IMR-90 (cell line): ENCODE measurements around the gene UGT2B15. TPM values are rescaled to one million over a fixed set of nuclear protein-coding genes. Genes with fewer than 3 reads are reported as not detected.

Experiments
- ATAC-seq: fragments of 200-7000 bp; cut with Tn5 transposase; 2 replicates; pipeline ENCODE4 v1.9.1; 2020; ENCODE audit warnings: low read depth, mild to moderate bottlenecking, moderate library complexity
- BruUV-seq: library from RNA; stranded (reverse); fragments of 400-500 nt; replicated peaks from 2 replicates; lab custom pipeline; 2021; lab: Mats Ljungman, UMichigan
- CTCF ChIA-PET: fragments of 300-600 bp; formaldehyde crosslinking; extraction: SDS; loops from one replicate; lab custom pipeline; 2021; ENCODE audit warnings: antibody characterized with exemption; lab: Yijun Ruan, JAX
- POLR2A ChIA-PET: fragments of 300-600 bp; sonication (Branson Sonifier 250); formaldehyde crosslinking; loops from one replicate; lab custom pipeline; 2022; ENCODE audit warnings: antibody characterized with exemption; ENCODE audit not compliant: unreplicated experiment; lab: Charles Lee
- DNase-seq: peaks from one replicate; pipeline ENCODE4 v3.0.0; 2013
- H2AFZ ChIP-seq: replicated peaks from 2 replicates; pipeline ENCODE3; 2013; ENCODE audit warnings: low read length, mild to moderate bottlenecking; ENCODE audit not compliant: poor library complexity
- H2AK5ac ChIP-seq: 2 replicates; pipeline ENCODE4 v1.6.1; 2013; ENCODE audit warnings: low read depth, low read length, inconsistent platforms
- H2AK9ac ChIP-seq: replicated peaks from 2 replicates; pipeline ENCODE3; 2013; ENCODE audit warnings: mild to moderate bottlenecking, low read depth, low read length, moderate library complexity; ENCODE audit not compliant: poor library complexity
- H2BK120ac ChIP-seq: 2 replicates; pipeline ENCODE4 v1.6.1; 2013; ENCODE audit warnings: low read depth, low read length, inconsistent platforms
- H2BK15ac ChIP-seq: 3 replicates; pipeline ENCODE4 v1.6.1; 2013; ENCODE audit warnings: low read depth, low read length, inconsistent platforms
- H2BK20ac ChIP-seq: 2 replicates; pipeline ENCODE4 v1.6.1; 2013; ENCODE audit warnings: low read depth, mild to moderate bottlenecking, inconsistent platforms, low read length, moderate library complexity
- H2BK5ac ChIP-seq: 2 replicates; pipeline ENCODE4 v1.6.1; 2013; ENCODE audit warnings: mild to moderate bottlenecking, low read depth, low read length, inconsistent platforms; ENCODE audit not compliant: poor library complexity, severe bottlenecking
- H3K14ac ChIP-seq: replicated peaks from 2 replicates; pipeline ENCODE4 v1.6.1; 2013; ENCODE audit warnings: low read depth, low read length, inconsistent platforms
- H3K18ac ChIP-seq: 2 replicates; pipeline ENCODE4 v1.6.1; 2013; ENCODE audit warnings: low read depth, low read length, control low read depth
- H3K23ac ChIP-seq: 2 replicates; pipeline ENCODE4 v1.6.1; 2013; ENCODE audit warnings: low read depth, low read length, inconsistent platforms
- H3K27ac ChIP-seq: 2 replicates; pipeline ENCODE4 v1.5.1; 2013; ENCODE audit warnings: mild to moderate bottlenecking, control low read depth, low read length; ENCODE audit not compliant: insufficient read depth
- H3K27me3 ChIP-seq: 2 replicates; pipeline ENCODE4 v1.6.1; 2013; ENCODE audit warnings: low read length; ENCODE audit not compliant: control insufficient read depth, insufficient read depth
- H3K36me3 ChIP-seq: 2 replicates; pipeline ENCODE4 v1.6.1; 2013; ENCODE audit warnings: low read length, mixed read lengths; ENCODE audit not compliant: control insufficient read depth, insufficient read depth
- H3K4ac ChIP-seq: 2 replicates; pipeline ENCODE4 v1.6.1; 2013; ENCODE audit warnings: low read depth, low read length, inconsistent platforms
- H3K4me1 ChIP-seq: 2 replicates; pipeline ENCODE4 v1.6.1; 2013; ENCODE audit warnings: low read length, mixed read lengths; ENCODE audit not compliant: control insufficient read depth, insufficient read depth
- H3K4me2 ChIP-seq: 2 replicates; pipeline ENCODE4 v1.6.1; 2013; ENCODE audit warnings: low read depth, mild to moderate bottlenecking, control low read depth, low read length, moderate library complexity
- H3K4me3 ChIP-seq: 2 replicates; pipeline ENCODE4 v1.5.1; 2013; ENCODE audit warnings: low read depth, mild to moderate bottlenecking, control low read depth, low read length, moderate library complexity; ENCODE audit not compliant: insufficient read depth
- H3K56ac ChIP-seq: 2 replicates; pipeline ENCODE4 v1.6.1; 2013; ENCODE audit warnings: low read length, inconsistent platforms; ENCODE audit not compliant: insufficient read depth; ENCODE audit errors: extremely low read depth
- H3K79me1 ChIP-seq, 2 experiments: 2 replicates each; pipeline ENCODE4 v1.6.1; 2013; ENCODE audit warnings: low read length in 2 of 2, inconsistent platforms in 1 of 2, low read depth in 1 of 2
- H3K9ac ChIP-seq: 2 replicates; pipeline ENCODE4 v1.6.1; 2013; ENCODE audit warnings: low read depth, low read length, control low read depth
- H3K9me1 ChIP-seq: 2 replicates; pipeline ENCODE4 v1.6.1; 2013; ENCODE audit warnings: low read length, inconsistent platforms; ENCODE audit not compliant: insufficient read depth
- H3K9me3 ChIP-seq: 2 replicates; pipeline ENCODE4 v1.6.1; 2013; ENCODE audit warnings: low read length; ENCODE audit not compliant: control insufficient read depth, insufficient read depth
- H4K20me1 ChIP-seq: 2 replicates; pipeline ENCODE4 v1.6.1; 2013; ENCODE audit warnings: low read length, inconsistent platforms; ENCODE audit not compliant: insufficient read depth
- H4K5ac ChIP-seq: 2 replicates; pipeline ENCODE4 v1.6.1; 2013; ENCODE audit warnings: mild to moderate bottlenecking, low read depth, low read length, control low read depth
- H4K8ac ChIP-seq, 2 experiments: 2 replicates each; pipeline ENCODE4 v1.6.1; 2013; ENCODE audit warnings: low read depth in 2 of 2, low read length in 2 of 2, control low read depth in 1 of 2, inconsistent platforms in 1 of 2
- H4K91ac ChIP-seq: 2 replicates; pipeline ENCODE4 v1.6.1; 2013; ENCODE audit warnings: low read depth, low read length, inconsistent platforms; ENCODE audit not compliant: insufficient read depth
- BHLHE40 ChIP-seq: fragments of 150-350 bp; IDR thresholded peaks from 2 replicates; pipeline ENCODE4 v1.6.1; 2016; ENCODE audit warnings: mild to moderate bottlenecking, low read depth, low read length
- CEBPB ChIP-seq: IDR thresholded peaks from 2 replicates; pipeline ENCODE4 v1.6.1; 2012; ENCODE audit warnings: low read depth, low read length, improper control_type of control experiment
- CHD1 ChIP-seq: IDR thresholded peaks from 2 replicates; pipeline ENCODE4 v1.6.1; 2012; ENCODE audit warnings: low read depth, low read length, improper control_type of control experiment
- FOS ChIP-seq: fragments of 150-350 bp; IDR thresholded peaks from 2 replicates; pipeline ENCODE4 v1.6.1; 2016; ENCODE audit warnings: low read depth, low read length
- MAFK ChIP-seq: IDR thresholded peaks from 2 replicates; pipeline ENCODE4 v1.6.1; 2012; ENCODE audit warnings: low read depth, low read length, improper control_type of control experiment
- MAZ ChIP-seq: IDR thresholded peaks from 2 replicates; pipeline ENCODE4 v1.6.1; 2012; ENCODE audit warnings: low read depth, mild to moderate bottlenecking, low read length, improper control_type of control experiment, moderate library complexity, borderline replicate concordance
- MXI1 ChIP-seq: IDR thresholded peaks from 2 replicates; pipeline ENCODE4 v1.6.1; 2012; ENCODE audit warnings: low read depth, mild to moderate bottlenecking, low read length, moderate library complexity, borderline replicate concordance
- NFE2L2 ChIP-seq: fragments of 150-350 bp; IDR thresholded peaks from 2 replicates; pipeline ENCODE4 v1.6.1; 2016; ENCODE audit warnings: low read depth, mild to moderate bottlenecking, low read length
- POLR2A ChIP-seq: IDR thresholded peaks from 2 replicates; pipeline ENCODE4 v1.6.1; 2012; ENCODE audit warnings: mild to moderate bottlenecking, low read depth, low read length
- RAD21 ChIP-seq: IDR thresholded peaks from 2 replicates; pipeline ENCODE4 v1.6.1; 2012; ENCODE audit warnings: low read length, improper control_type of control experiment
- RCOR1 ChIP-seq: IDR thresholded peaks from 2 replicates; pipeline ENCODE4 v1.6.1; 2012; ENCODE audit warnings: mild to moderate bottlenecking, low read length, improper control_type of control experiment; ENCODE audit not compliant: insufficient replicate concordance
- RFX5 ChIP-seq: IDR thresholded peaks from 2 replicates; pipeline ENCODE4 v1.8.0; 2012; ENCODE audit warnings: low read depth, mild to moderate bottlenecking, low read length, moderate library complexity
- SMC3 ChIP-seq: fragments of 150-350 bp; IDR thresholded peaks from 2 replicates; pipeline ENCODE4 v1.6.1; 2016; ENCODE audit warnings: low read depth, mild to moderate bottlenecking, antibody characterized with exemption, low read length, moderate library complexity
- WGBS, 2 experiments: methylation state at CpG; one replicate each; pipeline versions ENCODE4 v1.1.5 to v1.1.7; 2013; ENCODE audit warnings: missing lambda C conversion rate in 2 of 2; ENCODE audit not compliant: insufficient read length in 1 of 2; ENCODE audit errors: extremely low coverage in 2 of 2; 5-methylcytosine and 5-hydroxymethylcytosine counted together
- dilution Hi-C: fragments of 300-500 bp; cut with HindIII; formaldehyde crosslinking; loops from one replicate; pipeline ENCODE4 v1.14.3; 2018; ENCODE audit warnings: low sequenced_read_pairs; ENCODE audit not compliant: unreplicated experiment
- in situ Hi-C: fragments of 300-500 bp; cut with MboI; formaldehyde crosslinking; loops from 3 replicates; pipeline ENCODE4 v1.14.3; 2019; ENCODE audit warnings: low sequenced_read_pairs, inconsistent platforms, mixed read lengths
- intact Hi-C: fragments of 100-400 bp; cut with micrococcal nuclease; formaldehyde crosslinking; loops from 2 replicates; pipeline ENCODE4 v1.10.0; 2022
- polyA plus RNA-seq, 3 experiments: library from polyadenylated mRNA; depleted of rRNA; stranded (reverse); fragments of >200 nt; gene quantifications; 2 replicates each; pipeline ENCODE4 v1.2.3, GENCODE V29; 2012; ENCODE audit warnings: low replicate concordance in 1 of 3
- total RNA-seq: library from RNA; depleted of rRNA; stranded (reverse); fragments of >200 nt; gene quantifications from 2 replicates; pipeline ENCODE4 v1.2.3, GENCODE V29; 2012
- TF ChIP-seq, protein P1 (sequence below): conservative IDR thresholded peaks from 2 replicates; pipeline ENCODE4 v1.5.1; 2012; ENCODE audit warnings: mild to moderate bottlenecking, low read depth, low read length, improper control_type of control experiment
- TF ChIP-seq, protein P2 (sequence below): fragments of 150-350 bp; IDR thresholded peaks from 2 replicates; pipeline ENCODE4 v1.6.1; 2016; ENCODE audit warnings: low read depth, mild to moderate bottlenecking, low read length, moderate library complexity, borderline replicate concordance
- TF ChIP-seq, protein P3 (sequence below): fragments of 150-350 bp; IDR thresholded peaks from 2 replicates; pipeline ENCODE4 v1.6.1; 2017; ENCODE audit warnings: mild to moderate bottlenecking, antibody characterized with exemption, low read length, low read depth

Gene UGT2B15
- total and polyA plus RNA-seq, 2 of the 4 experiments (the other 2 are of a cell fraction) = not detected

DNA sequence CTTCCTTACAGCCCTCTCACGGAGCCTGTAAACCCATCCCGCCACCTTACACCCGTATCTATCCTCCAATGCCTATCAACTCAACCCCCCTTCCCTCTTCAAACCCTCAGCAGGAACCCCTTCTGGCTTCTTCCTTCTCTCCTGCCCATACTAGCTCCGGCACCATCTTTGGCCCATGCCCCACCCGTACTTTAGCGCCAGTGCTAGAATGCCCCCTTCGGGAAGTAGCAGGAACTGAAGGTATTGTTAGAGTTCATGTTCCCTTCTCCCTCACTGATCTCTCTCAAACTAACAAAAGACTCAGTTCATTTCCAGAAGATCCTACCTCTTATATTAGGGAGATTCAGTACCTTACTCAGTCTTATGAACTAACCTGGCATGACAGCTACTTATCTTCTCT, 2.7 kb upstream of the UGT2B15 start:
- Histone ChIP-seq H3K79me1 (no peaks in the 10 kb centered on the region), H2AK9ac (no peak overlapping the region), H3K9ac (no peak overlapping the region), H3K9me1 (no peaks in the 10 kb centered on the region), H3K14ac (no peak overlapping the region), H2BK120ac (no peak overlapping the region), H2BK15ac (no peak overlapping the region), H4K8ac (no peak overlapping the region), H3K56ac (no peak overlapping the region), H3K4me1 (no peaks in the 10 kb centered on the region), H3K27me3 (no peaks in the 10 kb centered on the region), H3K4me3 (no peak overlapping the region), H4K5ac (no peak overlapping the region), H3K27ac (no peak overlapping the region), H3K4ac (no peak overlapping the region), H2AK5ac (no peak overlapping the region), H4K91ac (no peak overlapping the region), H3K9me3 (no peaks in the 10 kb centered on the region), H3K23ac (no peak overlapping the region), H3K4me2 (no peak overlapping the region), H2BK5ac (no peak overlapping the region), H2BK20ac (no peak overlapping the region), H4K20me1 (no peaks in the 10 kb centered on the region), H3K36me3 (no peaks in the 10 kb centered on the region), H2AFZ (no peak overlapping the region), H3K18ac (no peak overlapping the region)
- no peak for ATAC-seq
- ChIA-PET POLR2A (no interaction called here), CTCF (interaction anchor here (1.1 kb wide), 1 partner anchor 175 kb away, joined by 3 read pairs; no protein-coding TSS in a partner anchor)
- dilution Hi-C loops = no loop called here
- BruUV-seq = no TSS peak
- no peak for DNase-seq
- in situ Hi-C loops = no loop called here
- TF ChIP-seq CEBPB = no peak
- no peak for TF ChIP-seq MAFK
- TF ChIP-seq, protein P1, sequence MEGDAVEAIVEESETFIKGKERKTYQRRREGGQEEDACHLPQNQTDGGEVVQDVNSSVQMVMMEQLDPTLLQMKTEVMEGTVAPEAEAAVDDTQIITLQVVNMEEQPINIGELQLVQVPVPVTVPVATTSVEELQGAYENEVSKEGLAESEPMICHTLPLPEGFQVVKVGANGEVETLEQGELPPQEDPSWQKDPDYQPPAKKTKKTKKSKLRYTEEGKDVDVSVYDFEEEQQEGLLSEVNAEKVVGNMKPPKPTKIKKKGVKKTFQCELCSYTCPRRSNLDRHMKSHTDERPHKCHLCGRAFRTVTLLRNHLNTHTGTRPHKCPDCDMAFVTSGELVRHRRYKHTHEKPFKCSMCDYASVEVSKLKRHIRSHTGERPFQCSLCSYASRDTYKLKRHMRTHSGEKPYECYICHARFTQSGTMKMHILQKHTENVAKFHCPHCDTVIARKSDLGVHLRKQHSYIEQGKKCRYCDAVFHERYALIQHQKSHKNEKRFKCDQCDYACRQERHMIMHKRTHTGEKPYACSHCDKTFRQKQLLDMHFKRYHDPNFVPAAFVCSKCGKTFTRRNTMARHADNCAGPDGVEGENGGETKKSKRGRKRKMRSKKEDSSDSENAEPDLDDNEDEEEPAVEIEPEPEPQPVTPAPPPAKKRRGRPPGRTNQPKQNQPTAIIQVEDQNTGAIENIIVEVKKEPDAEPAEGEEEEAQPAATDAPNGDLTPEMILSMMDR = no peak
- TF ChIP-seq SMC3 = no peak
- no peak for TF ChIP-seq RFX5
- TF ChIP-seq, protein P2, sequence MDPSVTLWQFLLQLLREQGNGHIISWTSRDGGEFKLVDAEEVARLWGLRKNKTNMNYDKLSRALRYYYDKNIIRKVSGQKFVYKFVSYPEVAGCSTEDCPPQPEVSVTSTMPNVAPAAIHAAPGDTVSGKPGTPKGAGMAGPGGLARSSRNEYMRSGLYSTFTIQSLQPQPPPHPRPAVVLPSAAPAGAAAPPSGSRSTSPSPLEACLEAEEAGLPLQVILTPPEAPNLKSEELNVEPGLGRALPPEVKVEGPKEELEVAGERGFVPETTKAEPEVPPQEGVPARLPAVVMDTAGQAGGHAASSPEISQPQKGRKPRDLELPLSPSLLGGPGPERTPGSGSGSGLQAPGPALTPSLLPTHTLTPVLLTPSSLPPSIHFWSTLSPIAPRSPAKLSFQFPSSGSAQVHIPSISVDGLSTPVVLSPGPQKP = no peak
- TF ChIP-seq NFE2L2 = no peak
- no peak for TF ChIP-seq RAD21
- TF ChIP-seq FOS = no peak
- no peak for TF ChIP-seq CHD1
- no peak for TF ChIP-seq MXI1
- TF ChIP-seq RCOR1 = no peak
- TF ChIP-seq BHLHE40 = no peak
- TF ChIP-seq MAZ = no peak
- no peak for TF ChIP-seq POLR2A
- TF ChIP-seq, protein P3, sequence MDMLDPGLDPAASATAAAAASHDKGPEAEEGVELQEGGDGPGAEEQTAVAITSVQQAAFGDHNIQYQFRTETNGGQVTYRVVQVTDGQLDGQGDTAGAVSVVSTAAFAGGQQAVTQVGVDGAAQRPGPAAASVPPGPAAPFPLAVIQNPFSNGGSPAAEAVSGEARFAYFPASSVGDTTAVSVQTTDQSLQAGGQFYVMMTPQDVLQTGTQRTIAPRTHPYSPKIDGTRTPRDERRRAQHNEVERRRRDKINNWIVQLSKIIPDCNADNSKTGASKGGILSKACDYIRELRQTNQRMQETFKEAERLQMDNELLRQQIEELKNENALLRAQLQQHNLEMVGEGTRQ = no peak
- WGBS, 2 experiments = no CpG with 5 or more reads among the region's 7 CpGs
- intact Hi-C loops = no loop called here
